Spleen (tissue), 11 donors: ENCODE measurements around the gene TIMM21. TPM values are rescaled to one million over a fixed set of nuclear protein-coding genes. Genes with fewer than 3 reads are reported as not detected.

Source experiments
- DNase-seq: peaks from one replicate; pipeline ENCODE4 v3.0.0-alpha.2; 2020
- H3K27ac ChIP-seq, 8 donors: fragments of 200-600 bp; sonication (generic) in 7 of 8; 1 replicate in 4 of 8; 2 replicates in 4 of 8; pipeline versions ENCODE4 v1.5.0 to v1.8.0; 2016 to 2021; ENCODE audit warnings: inconsistent platforms in 4 of 8, mild to moderate bottlenecking in 4 of 8, moderate library complexity in 1 of 8
- H3K27me3 ChIP-seq, 7 donors: fragments of 200-600 bp; sonication (generic) in 6 of 7; replicated peaks in 1 of 7; 1 replicate in 4 of 7; 2 replicates in 3 of 7; pipeline versions ENCODE4 v1.5.0 to v1.8.0; 2016 to 2021; ENCODE audit warnings: inconsistent platforms in 3 of 7, mild to moderate bottlenecking in 1 of 7
- H3K36me3 ChIP-seq, 6 donors: fragments of 200-600 bp; sonication (generic) in 5 of 6; 1 replicate in 4 of 6; 2 replicates in 2 of 6; pipeline versions ENCODE4 v1.5.0 to v1.8.0; 2016 to 2021; ENCODE audit warnings: inconsistent platforms in 2 of 6
- H3K4me1 ChIP-seq, 6 donors: fragments of 200-600 bp; sonication (generic) in 5 of 6; 1 replicate in 3 of 6; 2 replicates in 3 of 6; pipeline versions ENCODE4 v1.5.0 to v1.8.0; 2016 to 2021; ENCODE audit warnings: inconsistent platforms in 3 of 6
- H3K4me3 ChIP-seq, 8 donors: fragments of 200-600 bp; sonication (generic) in 7 of 8; 1 replicate in 4 of 8; 2 replicates in 4 of 8; pipeline versions ENCODE4 v1.5.0 to v1.8.0; 2016 to 2021; ENCODE audit warnings: inconsistent platforms in 4 of 8, mild to moderate bottlenecking in 4 of 8, moderate library complexity in 2 of 8
- H3K9me3 ChIP-seq, 8 donors: fragments of 200-600 bp; sonication (generic) in 7 of 8; 1 replicate in 4 of 8; 2 replicates in 4 of 8; pipeline versions ENCODE4 v1.5.0 to v1.8.0; 2016 to 2021; ENCODE audit warnings: inconsistent platforms in 4 of 8
- POLR2A ChIP-seq, 3 donors: fragments of 450-650 bp; IDR thresholded peaks; one replicate each; pipeline ENCODE4 v1.5.1; 2017; ENCODE audit warnings: antibody characterized with exemption in 3 of 3, mild to moderate bottlenecking in 1 of 3
- POLR2AphosphoS5 ChIP-seq, 3 donors: sonication (generic); formaldehyde crosslinking; IDR thresholded peaks; one replicate each; pipeline ENCODE4 v1.5.1; 2017; ENCODE audit warnings: antibody characterized with exemption in 3 of 3
- WGBS, 5 donors: extraction: QIAGEN DNeasy Blood & Tissue Kit in 3 of 5; methylation state at CpG; one replicate each; pipeline versions ENCODE4 v1.1.5 to v1.1.7; 2013 to 2018; 5-methylcytosine and 5-hydroxymethylcytosine counted together
- intact Hi-C: fragments of 100-400 bp; cut with DNase I; formaldehyde crosslinking; loops from one replicate; pipeline ENCODE4 v1.15.0; 2023; ENCODE audit warnings: low total_unique reads
- polyA plus RNA-seq, 3 donors: library from polyadenylated mRNA; stranded (reverse); fragments of 200-250 nt; gene quantifications; one replicate each; pipeline ENCODE4 v1.2.1, GENCODE V29; 2013
- total RNA-seq, 7 donors: library from RNA; depleted of rRNA in 3 of 7; stranded (reverse); fragments of >200 nt in 3 of 7; fragmentation: NEBNext Ultra II Directional in 4 of 7; extraction: Animal tissue kit (Norgen Biotek cat#: 25700) in 4 of 7; gene quantifications; one replicate each; pipeline versions ENCODE4 v1.1.0 to v1.2.1, GENCODE V29; 2016 to 2021
- TF ChIP-seq, protein P1 (sequence below), 11 experiments: fragments of 200-600 bp in 7 of 11; fragments of 450-650 bp in 4 of 11; sonication (generic) in 4 of 11; IDR thresholded peaks in 8 of 11; conservative IDR thresholded peaks in 3 of 11; 1 replicate in 7 of 11; 2 replicates in 4 of 11; pipeline versions ENCODE4 v1.4.0 to v1.8.0; 2016 to 2021; ENCODE audit warnings: antibody characterized with exemption in 11 of 11, inconsistent platforms in 4 of 11, mild to moderate bottlenecking in 1 of 11
- donor health status: healthy with polysubstance abuse.
- donor health status: DM: no; HTN: no; CAD: no; lungs with moderate emphysema.
- donor health status: DM: no; HTN: no; CAD: no.
- donor health status: Bipolar disorder and iron deficiency.
- donor health status: healthy.
- donor health status: DM: no; HTN: no; CAD: no.
- donor health status: DM: yes; HTN: yes; CAD: no.

The TIMM21 gene
- total and polyA plus RNA-seq, 10 donors, result 13.5 to 34.7 (median 22.9) TPM

DNA sequence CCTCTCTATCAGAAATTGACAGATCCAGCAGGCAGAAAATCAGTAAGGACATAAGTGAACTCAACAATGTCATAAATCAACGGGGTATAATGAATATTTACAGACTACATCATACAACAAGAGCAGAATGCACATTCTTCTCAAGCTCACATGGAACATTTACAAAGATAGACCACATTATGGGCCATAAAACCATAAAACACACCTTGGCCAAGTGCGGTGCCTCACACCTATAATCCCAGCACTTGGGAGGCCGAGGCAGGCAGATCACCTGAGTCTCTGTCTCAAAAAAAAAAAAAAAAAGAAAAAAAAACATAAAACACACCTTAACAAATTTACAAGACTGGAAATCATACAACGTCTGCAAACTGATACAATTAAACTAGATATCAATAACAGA, 37.3 kb upstream of the TIMM21 start:
- Histone ChIP-seq H3K27ac (no peak overlapping the region), H3K36me3 (no peaks in the 10 kb centered on the region), H3K4me1 (peaks cover 0 to 5% (median 0%) of the 10 kb centered on the region in 6 donors), H3K27me3 (no peaks in the 10 kb centered on the region), H3K4me3 (no peak overlapping the region), H3K9me3 (peaks cover 0 to 39% (median 24%) of the 10 kb centered on the region in 8 donors)
- DNase-seq, result no peak
- 81 to 96% (median 87%) methylated on average over 4 of the region's 4 CpGs for WGBS, 5 donors
- TF ChIP-seq POLR2A (IDR thresholded peaks at IDR 0.05), result no peak
- TF ChIP-seq, protein P1, sequence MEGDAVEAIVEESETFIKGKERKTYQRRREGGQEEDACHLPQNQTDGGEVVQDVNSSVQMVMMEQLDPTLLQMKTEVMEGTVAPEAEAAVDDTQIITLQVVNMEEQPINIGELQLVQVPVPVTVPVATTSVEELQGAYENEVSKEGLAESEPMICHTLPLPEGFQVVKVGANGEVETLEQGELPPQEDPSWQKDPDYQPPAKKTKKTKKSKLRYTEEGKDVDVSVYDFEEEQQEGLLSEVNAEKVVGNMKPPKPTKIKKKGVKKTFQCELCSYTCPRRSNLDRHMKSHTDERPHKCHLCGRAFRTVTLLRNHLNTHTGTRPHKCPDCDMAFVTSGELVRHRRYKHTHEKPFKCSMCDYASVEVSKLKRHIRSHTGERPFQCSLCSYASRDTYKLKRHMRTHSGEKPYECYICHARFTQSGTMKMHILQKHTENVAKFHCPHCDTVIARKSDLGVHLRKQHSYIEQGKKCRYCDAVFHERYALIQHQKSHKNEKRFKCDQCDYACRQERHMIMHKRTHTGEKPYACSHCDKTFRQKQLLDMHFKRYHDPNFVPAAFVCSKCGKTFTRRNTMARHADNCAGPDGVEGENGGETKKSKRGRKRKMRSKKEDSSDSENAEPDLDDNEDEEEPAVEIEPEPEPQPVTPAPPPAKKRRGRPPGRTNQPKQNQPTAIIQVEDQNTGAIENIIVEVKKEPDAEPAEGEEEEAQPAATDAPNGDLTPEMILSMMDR (IDR thresholded peaks at IDR 0.05 in 8 of 11, conservative IDR thresholded peaks at IDR 0.05 in 3 of 11), result no peak
- no peak for TF ChIP-seq POLR2AphosphoS5 (IDR thresholded peaks at IDR 0.05)
- intact Hi-C loops, result no loop called here

- Histone ChIP-seq H3K27ac (no peak overlapping the region), H3K4me1 (peaks cover 0 to 5% (median 0%) of the 10 kb centered on the region in 6 donors), H3K4me3 (no peak overlapping the region), H3K27me3 (no peaks in the 10 kb centered on the region), H3K36me3 (no peaks in the 10 kb centered on the region), H3K9me3 (peaks cover 0 to 27% (median 20%) of the 10 kb centered on the region in 8 donors)
- TF ChIP-seq POLR2A (IDR thresholded peaks at IDR 0.05), result no peak
- TF ChIP-seq, protein P1 (IDR thresholded peaks at IDR 0.05 in 8 of 11, conservative IDR thresholded peaks at IDR 0.05 in 3 of 11), result no peak
- TF ChIP-seq POLR2AphosphoS5 (IDR thresholded peaks at IDR 0.05), result no peak
- no peak for DNase-seq
- intact Hi-C loops, result no loop called here
Observed at GRCh38 chr18:74113711-74114110, 34.6 kb upstream of the TIMM21 start.

DNA sequence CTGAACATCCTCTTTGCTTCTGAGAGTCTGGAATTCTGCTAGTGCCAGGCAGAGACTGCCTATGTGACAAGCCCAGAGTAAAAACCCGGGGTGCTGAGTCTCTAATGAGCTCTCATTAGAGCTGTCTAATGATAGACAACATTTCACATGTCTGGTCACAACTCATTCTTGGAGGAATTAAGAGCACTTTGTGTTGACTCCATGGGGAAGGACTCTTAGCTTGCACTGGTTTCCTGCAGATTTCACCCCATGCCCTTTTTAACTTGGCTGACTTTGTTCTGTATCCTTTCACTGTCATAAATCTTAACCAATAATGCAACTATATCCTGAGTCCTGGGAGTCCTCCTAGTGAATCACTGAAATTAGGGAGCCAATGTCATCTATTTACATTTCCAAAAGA, 34.2 kb upstream of the TIMM21 start:
- Histone ChIP-seq H3K4me1 (peaks cover 0 to 5% (median 0%) of the 10 kb centered on the region in 6 donors), H3K27ac (no peak overlapping the region), H3K9me3 (peaks cover 0 to 23% (median 16%) of the 10 kb centered on the region in 8 donors), H3K27me3 (no peaks in the 10 kb centered on the region), H3K4me3 (no peak overlapping the region), H3K36me3 (no peaks in the 10 kb centered on the region)
- intact Hi-C loops, result no loop called here
- 30 to 58% (median 45%) methylated on average over 1 of the region's 1 CpG for WGBS, 5 donors
- DNase-seq, result no peak
- TF ChIP-seq POLR2A (IDR thresholded peaks at IDR 0.05) (no peak), POLR2AphosphoS5 (IDR thresholded peaks at IDR 0.05) (no peak)
- TF ChIP-seq, protein P1 (IDR thresholded peaks at IDR 0.05 in 8 of 11, conservative IDR thresholded peaks at IDR 0.05 in 3 of 11), result no peak

DNA sequence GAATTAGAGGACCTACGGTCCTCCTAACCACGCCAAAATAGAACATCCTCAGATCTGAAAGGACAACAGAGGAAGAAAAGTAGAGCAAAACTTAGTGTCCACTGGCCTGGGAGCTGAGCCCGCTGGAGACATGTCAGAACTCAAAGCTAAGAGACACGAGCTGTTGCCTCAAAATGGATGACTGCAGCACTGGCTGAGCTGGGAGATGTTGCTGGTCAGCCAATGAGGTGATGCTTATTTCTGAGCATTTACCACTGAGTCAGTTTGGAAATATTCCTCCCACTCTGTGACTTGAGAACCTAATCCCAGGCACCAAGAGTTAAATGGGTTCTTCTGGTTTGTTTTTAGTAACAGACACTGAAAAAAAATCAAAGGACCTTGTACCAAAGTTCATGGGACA, 33.3 kb upstream of the TIMM21 start:
- intact Hi-C loops, result no loop called here
- DNase-seq, result peak; percentile 43
- TF ChIP-seq POLR2A (IDR thresholded peaks at IDR 0.05), result no peak
- TF ChIP-seq, protein P1 (IDR thresholded peaks at IDR 0.05 in 8 of 11, conservative IDR thresholded peaks at IDR 0.05 in 3 of 11), result no peak
- TF ChIP-seq POLR2AphosphoS5 (IDR thresholded peaks at IDR 0.05), result no peak
- H3K9me3 ChIP-seq, result peaks cover 0 to 16% (median 10%) of the 10 kb centered on the region in 8 donors
- H3K4me3 ChIP-seq, result no peak overlapping the region
- no peaks in the 10 kb centered on the region for H3K27me3 ChIP-seq
- peaks cover 0 to 5% (median 0%) of the 10 kb centered on the region in 6 donors for H3K4me1 ChIP-seq
- H3K36me3 ChIP-seq, result no peaks in the 10 kb centered on the region
- H3K27ac ChIP-seq, result no peak overlapping the region
- WGBS, 5 donors, result 77 to 88% (median 82%) methylated on average over 4 of the region's 4 CpGs
